B cell (primary cell): ENCODE data around the gene SOCS4. TPM values are rescaled to one million over a fixed set of nuclear protein-coding genes. Genes with fewer than 3 reads are reported as not detected.

Experiments used
- ATAC-seq: fragments of 200-7000 bp; cut with Tn5 transposase; one replicate; pipeline ENCODE4 v1.10.0; 2021; ENCODE audit warnings: low read depth, mild to moderate bottlenecking, moderate number of reproducible peaks, moderate library complexity
- CTCF ChIA-PET: fragments of 350-600 bp; sonication (Branson Sonifier 250); formaldehyde crosslinking; loops from one replicate; lab custom pipeline; 2021; ENCODE audit warnings: antibody characterized with exemption, inconsistent platforms; lab: Charles Lee
- POLR2A ChIA-PET: fragments of 350-600 bp; sonication (Branson Sonifier 250); formaldehyde crosslinking; loops from one replicate; lab custom pipeline; 2021; ENCODE audit warnings: antibody characterized with exemption; lab: Charles Lee
- DNase-seq: peaks from one replicate; pipeline ENCODE4 v3.0.0; 2013
- H2AFZ ChIP-seq: 2 replicates; pipeline ENCODE4 v1.6.1; 2012; ENCODE audit warnings: mild to moderate bottlenecking, low read depth, low read length; ENCODE audit not compliant: insufficient read depth, poor library complexity, severe bottlenecking
- H3K27ac ChIP-seq, 2 donors: 1 replicate in 1 of 2; 2 replicates in 1 of 2; pipeline ENCODE4 v1.5.1; 2012 to 2013; ENCODE audit warnings: low read length in 2 of 2, mild to moderate bottlenecking in 2 of 2, moderate library complexity in 1 of 2
- H3K27me3 ChIP-seq, 4 experiments: fragments of 200-600 bp in 1 of 4; sonication (generic) in 1 of 4; replicated peaks in 1 of 4; 1 replicate in 2 of 4; 2 replicates in 2 of 4; pipeline versions ENCODE4 v1.6.1 to v1.7.0; 2013 to 2016; ENCODE audit warnings: low read length in 3 of 4, mild to moderate bottlenecking in 2 of 4, mixed read lengths in 1 of 4, moderate library complexity in 1 of 4; ENCODE audit not compliant: insufficient read depth in 4 of 4, control insufficient read depth in 3 of 4; ENCODE audit errors: control extremely low read depth in 1 of 4
- H3K36me3 ChIP-seq, 2 experiments: replicated peaks in 1 of 2; 1 replicate in 1 of 2; 2 replicates in 1 of 2; pipeline versions ENCODE4 v1.6.1 to v1.7.1; 2013; ENCODE audit warnings: low read length in 1 of 2; ENCODE audit not compliant: insufficient read depth in 2 of 2, control insufficient read depth in 1 of 2; ENCODE audit errors: control extremely low read depth in 1 of 2, extremely low read depth in 1 of 2
- H3K4me1 ChIP-seq, 2 donors: fragments of 200-600 bp in 1 of 2; sonication (generic) in 1 of 2; 1 replicate in 1 of 2; 2 replicates in 1 of 2; pipeline versions ENCODE4 v1.5.1 to v1.6.1; 2013 to 2017; ENCODE audit warnings: low read length in 2 of 2; ENCODE audit not compliant: control insufficient read depth in 2 of 2, insufficient read depth in 2 of 2
- H3K4me2 ChIP-seq: replicated peaks from 2 replicates; pipeline ENCODE3; 2012; ENCODE audit warnings: mild to moderate bottlenecking, low read depth, low read length; ENCODE audit not compliant: poor library complexity, severe bottlenecking
- H3K4me3 ChIP-seq, 5 experiments: fragments of 200-600 bp in 1 of 5; sonication (generic) in 1 of 5; 1 replicate in 3 of 5; 2 replicates in 2 of 5; pipeline versions ENCODE4 v1.5.1 to v1.7.0; 2011 to 2016; ENCODE audit warnings: low read length in 4 of 5, mild to moderate bottlenecking in 4 of 5, low read depth in 2 of 5, control low read depth in 1 of 5, moderate library complexity in 1 of 5; ENCODE audit not compliant: insufficient read depth in 1 of 5; ENCODE audit errors: control extremely low read depth in 1 of 5, extremely low read depth in 1 of 5
- H3K79me2 ChIP-seq: fragments of 200-600 bp; sonication (generic); one replicate; pipeline ENCODE4 v1.6.0; 2016; ENCODE audit warnings: low read length; ENCODE audit not compliant: control insufficient read depth, insufficient read depth
- H3K9ac ChIP-seq: fragments of 200-600 bp; sonication (generic); 2 replicates; pipeline ENCODE4 v1.6.1; 2017; ENCODE audit warnings: mild to moderate bottlenecking, low read length, moderate library complexity
- H3K9me3 ChIP-seq, 3 donors: one replicate each; pipeline versions ENCODE4 v1.6.1 to v1.7.1; 2013; ENCODE audit warnings: low read length in 2 of 3; ENCODE audit not compliant: control insufficient read depth in 2 of 3, insufficient read depth in 1 of 3; ENCODE audit errors: control extremely low read depth in 1 of 3
- H4K20me1 ChIP-seq: 2 replicates; pipeline ENCODE4 v1.6.0; 2012; ENCODE audit warnings: mild to moderate bottlenecking, low read length; ENCODE audit not compliant: insufficient read depth, control insufficient read depth, poor library complexity, severe bottlenecking
- H3K27ac Mint-ChIP-seq: one replicate; pipeline ENCODE4 v1.8.0; 2021; ENCODE audit warnings: mixed read lengths
- H3K27me3 Mint-ChIP-seq: one replicate; pipeline ENCODE4 v1.8.0; 2021; ENCODE audit warnings: mixed read lengths
- H3K4me1 Mint-ChIP-seq: one replicate; pipeline ENCODE4 v1.8.0; 2021; ENCODE audit warnings: mixed read lengths
- H3K4me3 Mint-ChIP-seq: one replicate; pipeline ENCODE4 v1.8.0; 2021; ENCODE audit warnings: mixed read lengths
- H3K9me3 Mint-ChIP-seq: one replicate; pipeline ENCODE4 v1.8.0; 2022; ENCODE audit warnings: mixed read lengths; ENCODE audit not compliant: insufficient read depth
- CTCF ChIP-seq: fragments of 200-600 bp; IDR thresholded peaks from one replicate; pipeline ENCODE4 v1.8.0; 2022; ENCODE audit warnings: antibody characterized with exemption, mild to moderate bottlenecking
- EZH2 ChIP-seq: IDR thresholded peaks from 2 replicates; pipeline ENCODE4 v1.6.1; 2012; ENCODE audit warnings: borderline replicate concordance, low read depth, mild to moderate bottlenecking, moderate library complexity, low read length; ENCODE audit not compliant: insufficient read depth, poor library complexity, severe bottlenecking
- WGBS: methylation state at CpG from one replicate; pipeline ENCODE4 v1.1.5; 2013; ENCODE audit warnings: missing lambda C conversion rate; ENCODE audit not compliant: insufficient coverage; 5-methylcytosine and 5-hydroxymethylcytosine counted together
- intact Hi-C: fragments of 100-400 bp; cut with micrococcal nuclease; formaldehyde crosslinking; loops from one replicate; pipeline ENCODE4 v1.10.0; 2022
- polyA plus RNA-seq: library from polyadenylated mRNA; depleted of rRNA; stranded (reverse); fragments of >200 nt; gene quantifications from 2 replicates; pipeline ENCODE4 v1.2.3, GENCODE V29; 2012
- total RNA-seq, 2 donors: library from RNA; stranded (reverse); fragments of 120-200 nt in 1 of 2; gene quantifications; 1 replicate in 1 of 2; 2 replicates in 1 of 2; pipeline versions ENCODE4 v1.2.3 to v1.2.4, GENCODE V29; 2013 to 2022

Gene SOCS4
- total and polyA plus RNA-seq, 2 donors (not counting 1 experiment from before 2014, with no cell fraction given): 4.7 to 26.3 TPM

GRCh38 chr14:55025948-55026347, 1.1 kb upstream of the SOCS4 start:
- H3K4me1 Mint-ChIP-seq: peaks cover 43% of the 10 kb centered on the region
- CTCF ChIA-PET: interaction anchor here (1.7 to 2.1 kb wide), 2 partner anchors 26 to 47 kb away, joined by 5 to 20 read pairs; partner anchors contain the start of gene MAPK1IP1L

More at GRCh38 chr14:55025948-55026347, 1.1 kb upstream of the SOCS4 start:
- Mint-ChIP-seq H3K4me3 (peak overlapping the region; percentile 94), H3K27ac (peak overlapping the region; percentile 8), H3K27me3 (no peaks in the 10 kb centered on the region), H3K9me3 (no peaks in the 10 kb centered on the region)
- Histone ChIP-seq H3K4me1 (peaks cover 18 to 27% of the 10 kb centered on the region in 2 donors), H3K79me2 (peaks cover 54% of the 10 kb centered on the region), H3K4me3 (peak overlapping the region in 3 of 5 experiments; percentile 84 to 95 (median 90)), H3K36me3 (peaks cover 0 to 2% of the 10 kb centered on the region in 2 experiments), H3K27me3 (no peaks in the 10 kb centered on the region), H3K27ac (no peak overlapping the region), H4K20me1 (no peaks in the 10 kb centered on the region), H2AFZ (peak overlapping the region; percentile 97), H3K9me3 (no peaks in the 10 kb centered on the region), H3K4me2 (peak overlapping the region; percentile 91), H3K9ac (peak overlapping the region; percentile 90)
- 0% methylated on average over 1 of the region's 7 CpGs for WGBS
- TF ChIP-seq CTCF (no peak), EZH2 (no peak)
- no peak for DNase-seq
- POLR2A ChIA-PET: interaction anchor here (0.7 kb wide), 1 partner anchor 127 kb away, joined by 3 read pairs; no protein-coding TSS in a partner anchor
- intact Hi-C loops: loop anchor here (5.0 kb wide), 1 partner anchor 1874 kb away; the partner anchor contains the start of gene DDHD1
- no peak for ATAC-seq
